Mucosa of stomach (tissue), 1 donor: Measurements from ENCODE around the gene NXN.
"Not testable (repeated sequence)": the region's sequence is repeated elsewhere in the genome, so short reads cannot be mapped to it uniquely, and the experiment has no call there.

ENCODE experiments used
- H3K27me3 ChIP-seq: one replicate; pipeline ENCODE4 v1.7.0; 2013; ENCODE audit warnings: mild to moderate bottlenecking, low read length; ENCODE audit not compliant: control insufficient read depth, insufficient read depth
- H3K36me3 ChIP-seq: one replicate; pipeline ENCODE4 v1.7.0; 2013; ENCODE audit warnings: low read length; ENCODE audit not compliant: control insufficient read depth, insufficient read depth
- H3K4me1 ChIP-seq: one replicate; pipeline ENCODE4 v1.7.0; 2013; ENCODE audit warnings: mild to moderate bottlenecking, low read length; ENCODE audit not compliant: control insufficient read depth, insufficient read depth
- H3K4me3 ChIP-seq: one replicate; pipeline ENCODE4 v1.7.0; 2013; ENCODE audit warnings: low read length
- H3K9ac ChIP-seq: one replicate; pipeline ENCODE4 v1.7.0; 2013; ENCODE audit warnings: mild to moderate bottlenecking, low read length, moderate library complexity
- H3K9me3 ChIP-seq: one replicate; pipeline ENCODE4 v1.7.0; 2013; ENCODE audit warnings: mild to moderate bottlenecking, low read length, moderate library complexity; ENCODE audit not compliant: control insufficient read depth
- donor health status: Pancreatic carcinoma.

NXN gene

DNA sequence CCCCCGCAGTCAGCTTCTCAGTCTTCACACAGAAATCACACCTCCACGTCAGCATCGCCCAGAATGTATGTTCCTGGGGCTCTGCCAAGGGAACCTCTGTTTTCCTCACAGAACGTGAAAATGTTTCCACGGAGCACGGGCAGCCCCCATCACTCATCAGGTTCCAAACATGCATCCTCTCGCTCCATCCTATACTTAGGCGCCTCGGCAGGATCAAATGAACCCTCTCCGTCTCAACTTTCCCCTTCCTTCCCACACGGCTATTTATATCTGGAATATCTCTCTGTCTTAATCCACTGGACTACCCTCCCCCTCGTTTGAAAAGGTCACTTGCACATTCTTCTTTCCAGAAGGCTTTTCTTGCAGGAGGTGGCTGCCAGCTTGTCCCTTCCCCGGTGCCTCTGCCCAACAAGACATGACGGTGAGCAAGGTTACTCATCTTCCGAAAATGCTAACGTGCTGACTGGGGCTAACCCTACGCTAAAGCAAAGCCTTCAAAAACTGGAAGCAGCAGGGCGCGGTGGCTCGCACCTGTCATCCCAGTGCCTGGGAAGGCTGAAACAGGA is 21.6 kb downstream of the NXN start:
- Histone ChIP-seq H3K4me1 (no peaks in the 10 kb centered on the region), H3K9me3 (no peaks in the 10 kb centered on the region), H3K36me3 (no peaks in the 10 kb centered on the region), H3K9ac (no peak overlapping the region), H3K4me3 (no peak overlapping the region), H3K27me3 (no peaks in the 10 kb centered on the region)

- Histone ChIP-seq H3K4me3 (no peak overlapping the region), H3K4me1 (no peaks in the 10 kb centered on the region), H3K36me3 (no peaks in the 10 kb centered on the region), H3K27me3 (no peaks in the 10 kb centered on the region), H3K9me3 (no peaks in the 10 kb centered on the region), H3K9ac (no peak overlapping the region)
Observed at GRCh38 chr17:956905-957304, 22.7 kb downstream of the NXN start.

- Histone ChIP-seq H3K4me1 (no peaks in the 10 kb centered on the region), H3K9me3 (no peaks in the 10 kb centered on the region), H3K27me3 (no peaks in the 10 kb centered on the region), H3K36me3 (no peaks in the 10 kb centered on the region), H3K9ac (no peak overlapping the region), H3K4me3 (no peak overlapping the region)
Observed at GRCh38 chr17:954431-955164, 25.0 kb downstream of the NXN start.

GRCh38 chr17:953767-954166 is 25.8 kb downstream of the NXN start:
- H3K9ac ChIP-seq = no peak overlapping the region
- H3K4me1 ChIP-seq = no peaks in the 10 kb centered on the region
- H3K27me3 ChIP-seq = no peaks in the 10 kb centered on the region
- no peaks in the 10 kb centered on the region for H3K36me3 ChIP-seq
- no peak overlapping the region for H3K4me3 ChIP-seq
- H3K9me3 ChIP-seq = no peaks in the 10 kb centered on the region

DNA sequence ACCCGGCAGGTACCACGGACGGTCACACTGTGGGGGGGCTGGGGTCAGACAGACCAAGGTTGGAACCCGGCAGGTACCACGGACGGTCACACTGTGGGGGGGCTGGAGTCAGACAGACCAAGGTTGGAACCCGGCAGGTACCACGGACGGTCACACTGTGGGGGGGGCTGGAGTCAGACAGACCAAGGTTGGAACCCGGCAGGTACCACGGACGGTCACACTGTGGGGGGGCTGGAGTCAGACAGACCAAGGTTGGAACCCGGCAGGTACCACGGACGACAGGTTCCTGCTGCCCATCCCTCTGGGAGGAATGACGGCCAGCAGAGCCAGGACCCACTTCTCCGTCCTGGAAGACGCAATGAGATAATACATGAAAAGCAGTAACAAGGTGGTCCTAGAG is 27.0 kb downstream of the NXN start:
- H3K27me3 ChIP-seq, H3K9me3 ChIP-seq, H3K9ac ChIP-seq, H3K4me3 ChIP-seq, H3K36me3 ChIP-seq, H3K4me1 ChIP-seq: not testable (repeated sequence)

DNA sequence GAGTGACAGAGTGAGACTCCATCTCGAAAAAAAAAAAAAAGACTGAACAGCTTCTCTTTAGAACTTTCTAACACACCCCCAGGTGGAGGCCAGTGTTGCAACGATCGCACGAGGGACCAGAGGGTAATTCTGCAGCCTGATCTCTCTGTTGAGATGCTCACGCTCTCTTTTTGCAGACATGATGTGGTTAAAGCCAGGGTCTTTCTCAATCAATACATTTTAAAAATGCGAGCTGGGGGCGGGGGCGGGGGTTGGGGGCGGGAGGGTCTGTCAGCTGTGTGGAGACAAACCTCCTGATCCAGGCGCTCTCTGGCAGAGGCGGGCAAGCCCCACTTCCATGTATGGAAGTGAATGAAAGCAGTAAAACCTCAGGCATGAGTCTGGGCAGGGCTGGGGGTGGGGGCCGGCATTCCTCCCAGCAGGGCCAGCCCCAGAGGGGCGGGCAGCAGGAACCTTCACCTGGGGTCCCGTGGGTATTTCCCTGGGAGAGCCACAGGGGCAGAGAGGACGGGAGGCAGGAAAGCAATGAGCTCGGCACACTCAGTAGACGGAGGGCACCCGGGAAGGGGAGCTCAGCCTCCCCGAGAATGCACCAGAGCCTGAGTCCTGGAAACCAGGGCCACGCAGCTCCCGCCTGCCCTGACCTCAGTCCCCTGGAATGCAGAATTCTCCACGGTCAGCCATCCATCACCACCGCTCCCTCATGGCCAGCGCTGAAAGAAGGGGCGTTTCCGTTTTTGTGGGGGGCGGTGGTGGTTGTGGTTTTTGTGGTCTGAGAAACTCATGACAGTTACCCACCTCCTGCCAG is 28.0 kb downstream of the NXN start:
- H3K9ac ChIP-seq = no peak overlapping the region
- H3K36me3 ChIP-seq = no peaks in the 10 kb centered on the region
- H3K4me3 ChIP-seq = no peak overlapping the region
- H3K27me3 ChIP-seq = no peaks in the 10 kb centered on the region
- no peaks in the 10 kb centered on the region for H3K4me1 ChIP-seq
- no peaks in the 10 kb centered on the region for H3K9me3 ChIP-seq

GRCh38 chr17:949623-950303 is 29.8 kb downstream of the NXN start:
- no peaks in the 10 kb centered on the region for H3K9me3 ChIP-seq
- no peak overlapping the region for H3K9ac ChIP-seq
- H3K4me1 ChIP-seq = no peaks in the 10 kb centered on the region
- no peaks in the 10 kb centered on the region for H3K36me3 ChIP-seq
- no peak overlapping the region for H3K4me3 ChIP-seq
- no peaks in the 10 kb centered on the region for H3K27me3 ChIP-seq

DNA sequence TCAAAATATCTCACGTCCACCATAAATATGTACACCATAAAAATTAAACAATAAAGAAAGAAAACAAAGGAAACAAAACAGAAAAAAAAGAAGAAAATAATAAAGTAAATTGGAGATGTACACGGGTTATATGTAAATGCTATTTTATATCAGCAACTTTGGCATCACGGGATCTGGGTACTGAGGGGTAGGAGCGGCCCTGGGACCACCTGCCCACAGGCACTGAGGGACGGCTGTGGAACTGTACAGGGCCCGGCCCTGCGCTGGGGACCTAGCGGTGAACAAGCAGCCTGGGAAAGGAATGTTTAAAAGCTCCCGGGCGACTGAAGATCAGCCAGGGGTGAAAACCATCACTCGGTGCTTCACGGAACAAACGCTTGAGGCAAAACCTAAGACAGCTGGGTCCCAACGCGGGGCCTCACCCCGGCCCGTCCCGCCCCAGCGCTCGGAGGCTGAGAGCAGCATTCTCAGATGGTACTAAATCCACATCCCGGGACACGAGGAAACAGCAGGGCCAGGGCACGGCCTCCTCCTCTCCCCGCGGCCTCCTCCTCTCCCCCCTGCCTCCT is 31.2 kb downstream of the NXN start:
- Histone ChIP-seq H3K4me3 (no peak overlapping the region), H3K36me3 (no peaks in the 10 kb centered on the region), H3K27me3 (no peaks in the 10 kb centered on the region), H3K9ac (no peak overlapping the region), H3K9me3 (no peaks in the 10 kb centered on the region), H3K4me1 (no peaks in the 10 kb centered on the region)

- no peak overlapping the region for H3K9ac ChIP-seq
- no peak overlapping the region for H3K4me3 ChIP-seq
- H3K9me3 ChIP-seq = no peaks in the 10 kb centered on the region
- H3K27me3 ChIP-seq = no peaks in the 10 kb centered on the region
- no peaks in the 10 kb centered on the region for H3K4me1 ChIP-seq
- no peaks in the 10 kb centered on the region for H3K36me3 ChIP-seq
Observed at GRCh38 chr17:946510-947236, 32.9 kb downstream of the NXN start.

DNA sequence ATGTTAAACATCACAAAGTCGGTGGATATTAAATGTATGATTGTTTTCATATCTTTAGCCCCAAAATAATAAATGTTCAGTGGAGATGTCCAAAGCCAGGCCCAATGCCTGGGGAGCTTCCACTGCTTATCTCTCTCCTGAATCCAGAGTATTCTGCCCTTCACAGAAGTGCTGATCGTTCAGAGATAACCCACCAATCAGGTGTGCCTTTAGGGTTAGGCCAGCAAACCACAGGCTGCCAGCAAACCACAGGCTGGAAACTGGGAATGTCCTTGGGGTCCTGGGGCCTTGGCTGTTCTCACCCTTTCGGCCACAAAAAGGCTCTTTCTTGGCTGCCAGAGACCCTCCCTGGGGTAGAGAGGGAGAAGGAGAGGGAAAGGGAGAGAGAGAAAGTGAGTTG is 33.9 kb downstream of the NXN start:
- Histone ChIP-seq H3K9me3 (no peaks in the 10 kb centered on the region), H3K9ac (no peak overlapping the region), H3K27me3 (no peaks in the 10 kb centered on the region), H3K4me1 (no peaks in the 10 kb centered on the region), H3K4me3 (no peak overlapping the region), H3K36me3 (no peaks in the 10 kb centered on the region)

GRCh38 chr17:944266-944826 is 35.2 kb downstream of the NXN start:
- Histone ChIP-seq H3K4me3 (no peak overlapping the region), H3K4me1 (no peaks in the 10 kb centered on the region), H3K36me3 (no peaks in the 10 kb centered on the region), H3K9ac (no peak overlapping the region), H3K9me3 (no peaks in the 10 kb centered on the region), H3K27me3 (no peaks in the 10 kb centered on the region)
